Measurements from ENCODE around the gene NAPSA.

The NAPSA gene

DNA sequence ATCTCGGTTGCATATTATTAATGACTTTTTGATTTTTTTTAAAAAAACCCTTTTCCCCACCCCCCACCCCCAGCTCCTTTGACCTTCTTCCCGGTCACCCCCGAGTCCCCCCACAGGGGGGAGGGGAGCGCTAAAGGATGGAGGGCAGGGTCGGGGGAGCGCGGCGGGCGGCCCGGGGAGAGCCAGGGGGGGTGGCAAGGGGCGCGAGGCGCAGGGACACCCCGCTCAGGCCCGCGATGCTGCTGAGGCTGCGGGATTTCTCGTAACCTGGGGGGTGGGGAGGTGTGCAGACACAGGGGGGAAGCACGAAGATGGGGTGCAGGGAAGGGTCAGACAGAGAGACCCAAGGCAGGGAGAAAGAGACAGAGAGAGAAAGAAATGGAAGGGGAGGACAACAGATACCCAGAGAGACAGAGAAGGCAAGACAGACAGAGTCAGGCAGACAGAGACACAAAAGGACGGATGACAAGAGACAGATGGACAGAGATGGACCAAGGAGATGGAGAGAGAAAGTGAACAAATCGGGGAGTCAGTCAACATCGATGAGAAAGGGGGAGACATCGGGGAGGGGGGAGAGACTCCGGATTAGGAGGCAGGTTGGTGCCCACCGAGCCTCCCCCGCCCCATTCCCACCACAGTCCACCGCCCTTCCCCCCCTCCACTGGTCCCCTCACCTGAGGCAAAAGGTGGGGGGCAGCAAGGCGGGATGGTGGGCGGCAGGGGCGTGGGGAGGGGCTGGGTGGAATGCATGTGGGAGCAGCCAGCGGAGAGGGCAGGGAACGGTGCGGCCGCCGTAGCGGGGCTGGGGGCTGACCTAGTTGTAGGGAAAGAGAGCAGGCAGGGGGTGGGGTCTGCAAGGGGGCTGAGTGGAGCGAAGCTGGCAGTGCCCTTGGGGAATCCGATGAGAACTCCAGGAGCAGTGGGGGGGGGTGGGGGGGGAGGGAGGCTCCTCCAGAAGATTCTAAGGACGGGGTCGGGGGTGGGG is 50.4 kb downstream of the NAPSA start:
- H3K4me3 ChIP-seq (ENCODE audit: low read length) = no peak overlapping the region

DNA sequence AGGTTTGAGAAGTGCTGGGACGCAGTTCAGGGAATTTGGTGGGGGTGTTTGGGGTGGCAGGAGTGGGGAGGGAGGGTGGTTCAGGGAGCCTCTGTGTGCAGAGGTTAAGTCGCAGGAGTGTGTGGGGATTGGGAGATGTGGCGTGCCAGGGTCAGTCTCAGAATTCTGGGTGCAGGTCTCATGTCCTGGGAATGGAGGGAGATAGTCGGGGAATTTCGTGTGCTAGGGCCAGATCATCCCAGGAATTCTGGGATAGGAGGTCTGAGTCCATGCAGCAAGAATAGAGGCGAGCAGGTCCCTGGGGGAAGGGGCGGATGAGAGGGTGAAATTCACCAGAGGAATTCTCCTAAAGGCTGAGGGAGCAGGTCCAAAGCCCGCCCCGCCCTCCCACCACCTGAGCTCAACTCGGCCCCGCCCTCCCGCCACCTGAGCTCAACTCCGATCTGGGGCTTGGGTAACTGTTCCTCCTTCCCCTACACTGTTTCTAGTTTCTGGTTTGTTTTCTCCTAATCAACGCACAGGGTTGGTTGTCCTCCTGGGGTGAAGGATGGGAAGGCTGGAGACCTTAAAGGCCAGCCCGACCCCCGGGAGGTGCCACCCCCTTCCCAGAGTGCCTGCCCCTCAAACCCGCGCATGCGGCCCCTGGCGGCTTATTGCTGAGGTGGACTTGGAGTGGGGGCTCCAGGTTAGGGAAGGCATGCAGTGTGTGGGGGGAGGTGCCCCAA is 51.5 kb downstream of the NAPSA start:
- H3K4me3 ChIP-seq (ENCODE audit: low read length) = no peak overlapping the region

More for the DNA sequence above, 50.4 kb downstream of the NAPSA start:
- no peak for TF ChIP-seq ZNF274 (IDR thresholded peaks at IDR 0.05; ENCODE audit: low read depth, low read length)

DNA sequence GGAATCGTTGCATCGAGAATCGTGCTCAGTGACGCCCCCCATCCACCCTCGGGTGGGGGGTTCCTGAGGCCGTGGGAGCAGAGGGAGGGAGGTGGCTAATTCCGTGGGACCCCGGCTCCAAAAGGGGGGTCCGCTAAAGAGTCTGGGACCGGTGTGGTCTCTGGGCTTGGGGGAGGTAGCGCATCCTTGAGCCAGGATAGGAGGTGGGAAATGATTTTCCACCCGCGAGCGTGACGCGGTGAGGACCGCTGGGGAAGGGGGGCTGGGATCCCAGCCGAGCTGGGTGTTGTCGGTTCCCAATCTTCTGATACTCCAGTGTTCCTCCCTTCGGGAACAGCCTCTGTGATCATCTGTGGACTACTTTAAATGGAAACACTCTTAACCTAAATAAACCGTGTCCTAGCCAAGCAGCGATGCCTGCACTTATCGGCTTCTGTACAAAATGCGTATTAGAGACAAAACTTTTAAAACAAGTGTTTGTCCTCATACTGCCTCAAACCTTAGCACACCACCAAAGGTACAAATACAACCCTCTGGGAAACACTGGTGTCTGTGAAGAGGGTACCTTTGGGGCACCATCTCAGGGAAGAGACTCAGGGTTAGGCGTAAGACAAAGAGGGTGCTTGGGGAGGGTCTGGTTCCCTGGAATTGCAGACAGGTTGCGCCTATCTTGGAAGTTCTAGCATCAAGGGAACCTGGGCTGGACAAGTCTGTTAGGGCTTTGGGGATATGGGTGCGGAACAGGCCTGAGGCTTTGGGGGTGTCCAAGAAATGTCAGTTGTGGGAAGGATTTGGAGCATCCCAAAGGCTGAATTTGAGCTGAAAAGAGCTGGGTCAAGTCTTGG is 52.2 kb downstream of the NAPSA start:
- no peak overlapping the region for H3K4me3 ChIP-seq (ENCODE audit: low read length)
- no peak for TF ChIP-seq ZNF274 (IDR thresholded peaks at IDR 0.05; ENCODE audit: low read depth, low read length)

More for the DNA sequence above, 51.5 kb downstream of the NAPSA start:
- no peak for TF ChIP-seq ZNF274 (IDR thresholded peaks at IDR 0.05; ENCODE audit: low read depth, low read length)

DNA sequence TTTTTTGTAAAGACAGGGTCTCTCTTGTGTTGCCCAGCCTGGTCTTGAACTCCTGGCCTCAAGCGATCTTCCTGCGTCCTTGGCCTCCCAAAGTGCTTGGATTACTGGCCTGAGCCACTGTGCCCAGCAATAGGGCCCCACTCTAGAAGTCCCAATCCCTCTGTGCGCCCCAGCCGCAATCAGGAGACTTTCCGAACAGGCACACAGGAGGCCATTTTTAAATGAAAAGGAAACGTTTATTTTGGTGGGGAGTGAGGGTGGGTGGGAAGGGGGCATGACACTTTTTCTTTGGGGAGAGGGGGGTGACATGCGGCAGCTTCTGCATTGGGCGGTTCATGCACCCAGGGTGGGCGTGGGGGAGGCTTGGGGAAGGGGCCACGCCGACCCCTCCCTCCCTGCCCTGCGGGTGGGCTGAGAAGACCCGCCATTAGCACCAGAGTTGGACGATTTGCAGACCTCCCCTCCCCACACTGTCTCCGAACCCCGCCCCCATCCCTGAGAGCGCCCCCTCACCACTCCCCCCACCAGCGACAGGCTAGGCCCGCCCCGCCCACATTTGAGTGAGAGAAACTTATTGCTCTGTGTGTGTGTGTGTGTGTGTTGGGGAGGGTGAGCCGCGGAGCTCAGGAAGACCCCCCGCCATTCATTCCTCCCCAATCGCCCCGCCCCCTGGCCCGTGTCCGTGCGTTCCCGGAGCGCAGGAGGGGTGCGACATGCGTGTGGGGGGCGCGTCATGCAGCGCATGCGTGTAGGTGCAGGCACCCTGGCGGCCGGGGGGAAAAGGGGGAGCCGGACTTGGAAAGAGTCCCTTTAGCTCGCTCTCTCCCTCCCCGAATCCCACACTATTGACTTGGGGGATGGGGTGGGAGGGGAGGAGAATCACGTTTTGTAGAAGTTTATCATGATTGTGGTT is 53.5 kb downstream of the NAPSA start:
- no peak overlapping the region for H3K4me3 ChIP-seq (ENCODE audit: low read length)
- no peak for TF ChIP-seq ZNF274 (IDR thresholded peaks at IDR 0.05; ENCODE audit: low read depth, low read length)

DNA sequence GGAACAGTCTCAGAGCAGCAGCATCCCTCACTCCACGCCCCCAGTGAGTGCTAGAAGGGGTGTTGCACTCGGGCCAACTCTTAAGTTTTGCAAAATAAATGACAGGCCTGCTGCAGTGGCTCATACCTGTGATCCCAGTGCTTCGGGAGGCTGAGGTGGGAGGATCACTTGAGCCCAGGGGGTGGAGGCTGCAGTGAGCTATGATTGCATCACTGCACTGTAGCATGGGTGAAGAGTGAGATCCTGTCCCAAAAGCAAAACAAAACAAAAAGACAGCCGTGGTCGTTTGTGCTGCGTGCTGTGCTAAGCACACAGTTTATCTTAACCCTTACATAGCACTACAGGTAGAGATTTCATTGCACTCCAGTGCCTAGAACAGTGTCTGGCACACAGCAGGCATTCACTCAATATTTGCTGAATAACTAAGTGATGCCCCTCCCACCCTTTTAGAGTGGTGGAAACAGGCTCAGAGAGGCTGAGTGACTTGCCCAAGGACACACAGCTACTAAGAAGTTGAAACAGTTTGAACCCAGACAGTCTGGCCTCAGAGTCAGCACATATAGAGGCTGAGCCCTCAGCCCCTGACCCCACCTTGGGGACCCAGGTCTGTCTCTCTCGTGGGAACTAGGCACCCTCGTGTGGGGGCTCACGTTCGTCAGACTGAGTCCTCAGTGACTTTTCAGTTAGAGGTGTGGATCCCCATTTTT is 54.5 kb downstream of the NAPSA start:
- no peak for TF ChIP-seq ZNF274 (IDR thresholded peaks at IDR 0.05; ENCODE audit: low read depth, low read length)

DNA sequence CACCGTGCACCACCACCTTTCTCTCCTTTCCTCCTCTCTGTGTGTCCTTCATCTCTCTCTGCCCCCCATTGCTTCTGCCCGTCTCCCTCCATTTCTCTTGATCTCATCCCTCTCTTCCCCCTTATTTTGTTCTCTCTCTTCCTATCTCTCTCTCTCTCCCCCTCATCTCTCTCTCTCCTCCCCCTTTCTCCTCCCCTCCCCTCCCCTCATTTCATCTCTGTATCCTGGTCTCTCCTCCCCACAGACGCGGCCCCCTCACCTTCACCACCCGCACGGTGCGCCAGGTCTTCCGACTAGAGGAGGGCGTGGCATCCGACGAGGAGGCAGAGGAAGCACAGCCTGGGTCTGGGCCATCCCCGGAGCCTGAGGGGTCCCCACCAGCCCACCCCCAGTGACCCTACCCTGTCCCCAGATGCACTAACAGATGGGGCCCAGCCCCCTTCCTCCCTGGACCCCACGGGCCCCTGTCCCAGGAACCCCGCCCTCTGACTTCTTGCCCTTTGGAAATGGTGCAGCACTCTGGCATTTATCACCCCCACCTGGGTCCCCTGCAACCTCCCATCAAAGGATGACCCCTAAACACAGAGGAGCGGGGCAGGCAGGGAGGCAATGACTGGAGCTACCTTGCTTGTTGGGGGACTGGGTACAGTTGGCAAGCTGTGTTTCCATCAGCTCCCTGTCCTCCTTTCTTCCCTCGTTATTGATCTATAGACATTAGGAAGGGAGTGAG is 55.9 kb downstream of the NAPSA start:
- H3K4me3 ChIP-seq (ENCODE audit: low read length) = no peak overlapping the region

More for the DNA sequence above, 54.5 kb downstream of the NAPSA start:
- no peak overlapping the region for H3K4me3 ChIP-seq (ENCODE audit: low read length)

DNA sequence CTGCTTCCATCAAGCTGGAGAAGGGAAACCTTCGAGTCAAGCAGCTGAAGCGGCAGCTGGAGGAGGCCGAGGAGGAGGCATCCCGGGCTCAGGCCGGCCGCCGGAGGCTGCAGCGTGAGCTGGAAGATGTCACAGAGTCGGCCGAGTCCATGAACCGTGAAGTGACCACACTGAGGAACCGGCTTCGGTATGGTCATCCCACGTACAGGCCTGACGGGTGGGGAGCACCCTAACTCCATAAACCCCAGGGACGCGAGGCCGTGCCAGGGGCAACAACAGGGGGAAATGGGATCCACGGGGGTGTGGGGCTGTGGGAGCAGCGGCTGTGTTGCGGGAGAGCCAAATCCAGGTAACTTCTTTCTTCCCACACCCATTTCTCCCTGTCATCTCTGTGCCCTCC is 56.4 kb downstream of the NAPSA start:
- no peak for TF ChIP-seq ZNF274 (IDR thresholded peaks at IDR 0.05; ENCODE audit: low read depth, low read length)
- no peak overlapping the region for H3K4me3 ChIP-seq (ENCODE audit: low read length)

More for the DNA sequence above, 55.9 kb downstream of the NAPSA start:
- no peak for TF ChIP-seq ZNF274 (IDR thresholded peaks at IDR 0.05; ENCODE audit: low read depth, low read length)
